GM12801 (cell line): Measurements from ENCODE around the gene POLR3B.

ENCODE experiments used
- TF ChIP-seq, protein P1 (sequence below): IDR thresholded peaks from one replicate; pipeline ENCODE4 v1.5.1; 2011; ENCODE audit warnings: control low read depth; ENCODE audit not compliant: insufficient read length; ENCODE audit errors: extremely low read depth

POLR3B gene

DNA sequence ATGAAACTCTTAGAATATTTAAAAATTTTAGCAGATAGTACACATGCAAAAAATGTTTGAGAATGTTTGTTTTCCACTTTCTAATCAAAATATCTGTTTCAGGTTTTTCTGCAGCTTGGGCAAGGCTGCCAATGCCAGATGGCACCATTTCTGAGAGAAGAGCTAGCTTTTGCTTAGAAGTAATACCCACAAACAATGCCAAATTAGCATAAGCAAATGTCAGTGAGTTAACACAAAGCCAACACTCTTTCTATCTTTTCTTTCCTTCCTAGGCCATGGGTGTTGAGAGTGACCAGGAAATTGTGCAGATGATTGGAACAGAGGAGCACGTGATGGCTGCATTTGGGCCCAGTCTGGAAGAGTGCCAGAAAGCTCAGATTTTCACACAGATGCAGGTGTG lies 35.2 kb downstream of the POLR3B start:
- TF ChIP-seq, protein P1, sequence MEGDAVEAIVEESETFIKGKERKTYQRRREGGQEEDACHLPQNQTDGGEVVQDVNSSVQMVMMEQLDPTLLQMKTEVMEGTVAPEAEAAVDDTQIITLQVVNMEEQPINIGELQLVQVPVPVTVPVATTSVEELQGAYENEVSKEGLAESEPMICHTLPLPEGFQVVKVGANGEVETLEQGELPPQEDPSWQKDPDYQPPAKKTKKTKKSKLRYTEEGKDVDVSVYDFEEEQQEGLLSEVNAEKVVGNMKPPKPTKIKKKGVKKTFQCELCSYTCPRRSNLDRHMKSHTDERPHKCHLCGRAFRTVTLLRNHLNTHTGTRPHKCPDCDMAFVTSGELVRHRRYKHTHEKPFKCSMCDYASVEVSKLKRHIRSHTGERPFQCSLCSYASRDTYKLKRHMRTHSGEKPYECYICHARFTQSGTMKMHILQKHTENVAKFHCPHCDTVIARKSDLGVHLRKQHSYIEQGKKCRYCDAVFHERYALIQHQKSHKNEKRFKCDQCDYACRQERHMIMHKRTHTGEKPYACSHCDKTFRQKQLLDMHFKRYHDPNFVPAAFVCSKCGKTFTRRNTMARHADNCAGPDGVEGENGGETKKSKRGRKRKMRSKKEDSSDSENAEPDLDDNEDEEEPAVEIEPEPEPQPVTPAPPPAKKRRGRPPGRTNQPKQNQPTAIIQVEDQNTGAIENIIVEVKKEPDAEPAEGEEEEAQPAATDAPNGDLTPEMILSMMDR, result no peak

DNA sequence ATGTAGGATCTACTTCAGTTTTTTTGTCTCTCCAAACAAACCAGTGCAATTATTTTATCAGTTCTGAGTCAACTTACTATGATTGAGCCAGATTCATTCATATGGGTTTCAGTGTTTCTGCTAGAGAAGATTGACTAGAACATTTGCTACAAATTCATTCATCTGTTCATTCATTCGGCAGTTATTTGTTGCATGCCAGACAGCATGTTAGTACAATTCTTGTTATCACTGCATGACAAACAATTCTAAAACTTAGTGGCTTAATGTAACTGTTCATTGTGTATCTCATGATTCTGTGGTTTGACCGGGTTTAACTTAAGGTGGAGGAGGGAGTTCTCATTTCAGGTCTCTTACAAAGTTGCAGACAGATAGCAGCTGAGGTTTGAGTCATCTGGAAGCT lies 52.3 kb downstream of the POLR3B start:
- TF ChIP-seq, protein P1, result no peak

DNA sequence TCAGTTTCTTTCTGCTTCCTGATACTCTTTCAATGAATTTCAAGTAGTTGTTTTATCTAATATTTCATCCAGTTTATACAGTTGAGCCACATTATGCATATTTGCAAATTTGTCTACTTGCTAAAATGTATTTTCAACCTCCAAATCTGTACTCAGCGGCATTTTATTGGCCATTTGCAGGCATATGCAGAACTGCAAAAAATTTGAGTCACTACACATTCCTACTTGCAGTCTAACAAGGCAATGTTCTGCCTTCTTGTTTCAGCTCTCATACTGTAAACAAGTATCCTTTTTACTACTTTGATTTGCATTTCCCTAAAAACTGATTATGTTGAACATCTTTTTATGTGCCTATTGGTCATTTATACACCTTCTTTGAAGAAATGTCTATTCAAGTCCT lies 55.0 kb downstream of the POLR3B start:
- TF ChIP-seq, protein P1, result no peak

DNA sequence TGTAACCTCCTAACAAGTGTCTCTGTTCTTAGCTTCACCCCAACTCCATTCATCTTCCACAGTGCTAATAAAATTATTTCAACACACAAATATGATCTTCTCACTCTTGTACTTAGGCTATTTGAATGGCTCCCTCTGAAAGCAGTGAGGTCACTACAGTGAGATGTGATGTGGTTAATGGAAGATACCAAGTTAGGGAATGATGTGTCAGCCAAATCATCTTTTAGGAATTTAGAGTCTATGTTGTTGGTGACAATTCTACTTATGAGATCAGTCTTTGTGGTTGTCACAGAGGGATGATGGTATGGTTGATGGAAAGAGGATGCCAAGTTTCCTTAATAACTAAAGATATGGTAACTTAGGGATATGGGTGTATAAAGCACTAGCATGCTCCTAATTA lies 57.6 kb downstream of the POLR3B start:
- TF ChIP-seq, protein P1, result no peak

DNA sequence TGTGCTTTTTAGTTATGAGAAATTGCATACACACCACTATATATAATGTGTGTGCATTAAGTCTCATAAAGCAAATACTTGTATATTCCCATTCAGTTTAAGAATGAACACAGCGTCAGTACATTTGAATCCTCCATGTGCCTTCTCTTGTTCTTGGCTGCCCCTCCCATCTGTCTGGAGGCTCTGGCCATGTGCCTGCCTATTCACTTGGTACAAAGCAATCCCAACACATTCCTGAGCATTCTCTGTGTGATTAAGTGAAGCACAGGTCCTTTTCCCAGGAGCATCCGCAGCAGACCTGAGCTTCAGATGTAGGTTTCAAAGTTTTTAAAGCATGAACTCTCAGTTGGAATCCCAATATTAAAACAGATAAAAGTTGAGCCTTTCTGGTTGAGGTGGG lies 58.7 kb downstream of the POLR3B start:
- TF ChIP-seq, protein P1, result no peak

DNA sequence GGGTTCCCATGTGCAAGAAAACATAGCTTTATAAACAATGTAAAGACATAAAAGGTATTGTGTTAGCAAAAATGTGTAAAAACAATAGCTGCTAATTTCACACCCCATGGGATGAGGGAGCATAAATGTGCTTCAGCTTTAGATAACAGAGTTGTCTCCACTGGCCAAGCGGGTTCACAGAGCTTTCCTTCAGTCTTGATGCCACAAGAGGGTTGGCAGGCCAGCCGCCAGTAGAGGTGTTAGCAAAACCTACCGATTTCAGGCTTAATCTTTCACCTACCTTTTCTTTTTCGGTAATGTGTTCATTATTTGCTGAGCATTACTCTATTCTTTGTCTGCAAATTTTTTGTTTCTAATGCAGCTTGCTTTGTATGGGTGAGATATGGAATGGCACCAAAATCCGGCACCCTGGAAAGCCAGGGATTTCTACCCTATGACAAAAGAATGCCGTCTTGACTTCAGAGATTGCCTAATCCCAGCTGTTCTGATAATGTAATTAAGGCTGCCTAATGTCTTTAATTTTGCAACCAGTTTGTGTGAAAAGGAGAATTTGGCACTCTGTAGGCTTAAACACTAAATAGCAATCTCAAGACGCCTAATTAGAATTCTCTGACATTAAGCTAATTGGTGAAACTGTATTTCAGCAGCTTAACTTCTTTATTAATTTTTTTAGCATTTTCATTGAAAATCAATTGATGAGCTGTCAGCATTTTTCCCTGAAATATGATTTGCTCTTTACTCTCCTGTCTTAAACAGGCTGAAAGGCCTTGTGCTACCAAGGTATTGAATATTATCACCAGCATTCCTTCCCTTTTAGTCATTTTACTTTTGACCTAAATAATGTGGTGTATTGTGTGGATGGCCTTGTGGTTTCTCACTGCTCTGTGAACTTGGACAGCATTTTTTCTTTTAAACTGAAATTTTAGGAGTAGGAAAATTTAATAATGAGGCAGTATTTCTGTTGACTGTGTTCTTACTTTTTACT lies 60.7 kb downstream of the POLR3B start:
- TF ChIP-seq, protein P1, result no peak

DNA sequence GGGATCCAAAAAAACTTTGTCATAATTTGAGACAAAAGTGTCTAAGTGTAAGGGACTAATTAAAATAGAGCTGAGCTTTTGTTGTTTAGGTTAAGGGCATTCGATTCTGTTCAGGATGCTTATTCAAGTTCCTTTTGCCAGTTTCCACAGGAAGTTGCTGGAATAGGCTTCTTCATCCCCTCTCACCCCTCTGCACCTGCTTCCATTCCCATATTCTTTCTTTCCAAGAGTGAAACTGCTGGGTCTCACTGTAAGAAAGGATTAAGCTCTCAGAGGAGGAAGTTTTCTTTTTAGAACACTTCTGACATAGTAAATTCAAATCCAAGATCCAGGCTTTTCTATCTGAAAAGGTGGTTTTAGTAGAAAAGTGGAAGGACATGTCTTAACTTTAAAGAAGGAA lies 61.4 kb downstream of the POLR3B start:
- TF ChIP-seq, protein P1, result no peak
